ENCODE results near the gene HYI.

HYI gene

DNA sequence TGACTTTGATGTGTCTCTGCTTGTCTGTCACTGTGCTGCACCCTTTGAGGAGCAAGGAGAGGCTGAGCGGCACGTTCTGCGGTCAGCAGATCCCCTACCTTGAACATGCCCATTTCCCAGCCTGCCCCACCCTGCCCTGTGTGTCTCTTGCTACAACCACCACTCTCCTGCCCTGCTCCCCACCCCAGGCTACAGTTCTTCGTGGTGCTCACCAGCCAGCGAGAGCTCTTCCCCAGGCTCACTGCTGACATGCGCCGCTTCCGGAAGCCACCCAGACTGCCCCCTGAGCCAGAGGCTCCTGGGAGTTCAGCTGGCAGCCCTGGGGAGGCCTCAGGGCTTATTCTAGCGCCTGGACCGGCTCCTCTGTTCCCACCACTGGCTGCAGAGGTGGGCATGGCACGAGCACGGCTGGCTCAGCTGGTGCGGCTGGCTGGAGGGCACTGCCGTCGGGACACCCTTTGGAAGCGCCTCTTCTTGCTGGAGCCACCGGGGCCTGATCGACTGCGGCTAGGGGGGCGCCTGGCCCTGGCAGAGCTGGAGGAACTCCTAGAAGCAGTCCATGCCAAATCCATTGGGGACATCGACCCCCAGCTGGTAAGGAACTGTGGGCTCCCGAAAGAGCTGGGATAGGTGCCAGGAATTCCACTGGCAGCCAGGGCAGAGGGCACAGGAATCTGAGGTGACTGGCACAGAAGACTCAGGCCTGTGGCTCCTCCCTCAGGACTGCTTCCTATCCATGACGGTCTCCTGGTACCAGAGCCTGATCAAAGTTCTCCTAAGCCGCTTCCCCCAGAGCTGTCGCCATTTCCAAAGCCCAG, 5.6 kb downstream of the HYI start:
- no peak for DNase-seq (ENCODE audit: low read depth)
- H3K4me3 ChIP-seq (ENCODE audit: low read depth, low read length), result no peak overlapping the region
- TF ChIP-seq, protein P1, sequence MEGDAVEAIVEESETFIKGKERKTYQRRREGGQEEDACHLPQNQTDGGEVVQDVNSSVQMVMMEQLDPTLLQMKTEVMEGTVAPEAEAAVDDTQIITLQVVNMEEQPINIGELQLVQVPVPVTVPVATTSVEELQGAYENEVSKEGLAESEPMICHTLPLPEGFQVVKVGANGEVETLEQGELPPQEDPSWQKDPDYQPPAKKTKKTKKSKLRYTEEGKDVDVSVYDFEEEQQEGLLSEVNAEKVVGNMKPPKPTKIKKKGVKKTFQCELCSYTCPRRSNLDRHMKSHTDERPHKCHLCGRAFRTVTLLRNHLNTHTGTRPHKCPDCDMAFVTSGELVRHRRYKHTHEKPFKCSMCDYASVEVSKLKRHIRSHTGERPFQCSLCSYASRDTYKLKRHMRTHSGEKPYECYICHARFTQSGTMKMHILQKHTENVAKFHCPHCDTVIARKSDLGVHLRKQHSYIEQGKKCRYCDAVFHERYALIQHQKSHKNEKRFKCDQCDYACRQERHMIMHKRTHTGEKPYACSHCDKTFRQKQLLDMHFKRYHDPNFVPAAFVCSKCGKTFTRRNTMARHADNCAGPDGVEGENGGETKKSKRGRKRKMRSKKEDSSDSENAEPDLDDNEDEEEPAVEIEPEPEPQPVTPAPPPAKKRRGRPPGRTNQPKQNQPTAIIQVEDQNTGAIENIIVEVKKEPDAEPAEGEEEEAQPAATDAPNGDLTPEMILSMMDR (IDR thresholded peaks at IDR 0.05; ENCODE audit: control insufficient read depth, extremely low read depth, insufficient read depth), result no peak

DNA sequence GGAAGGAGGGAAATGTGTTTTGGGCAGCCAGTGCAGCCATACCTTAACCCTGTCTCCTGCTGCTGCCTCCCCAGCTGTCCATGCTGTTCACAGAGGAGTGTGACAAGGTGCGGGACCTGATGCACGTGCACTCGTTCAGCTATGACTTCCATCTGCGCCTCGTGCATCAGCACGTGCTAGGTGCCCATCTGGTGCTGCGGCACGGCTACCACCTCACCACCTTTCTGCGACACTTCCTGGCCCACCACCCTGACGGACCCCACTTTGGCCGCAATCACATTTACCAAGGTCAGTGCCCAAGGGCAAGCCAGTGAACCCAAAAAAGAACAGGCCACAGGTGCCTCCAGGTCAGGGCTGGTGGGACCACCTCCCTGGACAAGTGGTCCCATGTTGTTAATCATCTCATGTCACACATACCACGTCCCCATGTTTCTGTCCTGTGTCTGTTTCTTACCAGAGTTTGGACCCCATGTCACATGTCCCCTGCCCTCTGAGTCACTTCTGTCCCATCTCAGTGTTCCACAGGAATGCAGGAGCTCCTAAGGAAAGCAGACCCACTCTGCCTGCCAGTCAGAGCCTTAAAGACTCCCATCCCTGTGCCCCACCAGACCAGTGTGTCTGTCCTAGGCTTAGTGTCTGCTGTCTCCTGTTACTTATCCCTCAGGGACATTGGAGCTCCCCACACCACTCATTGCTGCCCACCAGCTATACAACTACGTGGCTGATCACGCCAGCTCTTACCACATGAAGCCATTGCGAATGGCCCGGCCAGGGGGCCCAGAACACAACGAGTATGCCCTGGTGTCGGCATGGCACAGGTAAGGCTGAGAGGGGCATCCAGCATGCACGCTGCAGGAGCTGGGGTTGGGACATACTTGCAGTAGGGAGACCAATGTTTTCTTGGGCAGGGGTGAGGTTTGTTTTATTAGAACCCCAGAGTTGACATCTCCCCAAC, 6.6 kb downstream of the HYI start:
- H3K4me3 ChIP-seq (ENCODE audit: low read depth, low read length), result no peak overlapping the region
- TF ChIP-seq, protein P1 (IDR thresholded peaks at IDR 0.05; ENCODE audit: control insufficient read depth, extremely low read depth, insufficient read depth), result no peak
- DNase-seq (ENCODE audit: low read depth), result no peak

DNA sequence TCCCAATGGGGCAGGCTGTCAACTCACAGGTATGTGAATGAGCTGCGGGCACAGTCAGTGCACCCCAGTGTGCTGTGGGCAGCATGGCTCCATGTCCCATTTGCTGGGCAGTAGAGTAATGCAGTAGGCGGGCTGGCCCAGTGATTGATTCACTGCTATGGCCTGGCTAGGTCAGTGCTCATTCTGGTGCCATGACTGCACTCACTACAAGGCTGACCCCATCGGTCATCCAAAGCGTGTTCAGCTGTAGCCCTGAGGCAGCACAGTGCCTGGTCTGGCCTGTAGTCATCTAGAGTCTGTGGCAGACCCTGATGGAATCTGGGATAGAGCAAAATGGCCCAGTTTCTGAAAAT, 7.4 kb downstream of the HYI start:
- H3K4me3 ChIP-seq (ENCODE audit: low read depth, low read length), result no peak overlapping the region
- no peak for DNase-seq (ENCODE audit: low read depth)
- TF ChIP-seq, protein P1 (IDR thresholded peaks at IDR 0.05; ENCODE audit: control insufficient read depth, extremely low read depth, insufficient read depth), result no peak

DNA sequence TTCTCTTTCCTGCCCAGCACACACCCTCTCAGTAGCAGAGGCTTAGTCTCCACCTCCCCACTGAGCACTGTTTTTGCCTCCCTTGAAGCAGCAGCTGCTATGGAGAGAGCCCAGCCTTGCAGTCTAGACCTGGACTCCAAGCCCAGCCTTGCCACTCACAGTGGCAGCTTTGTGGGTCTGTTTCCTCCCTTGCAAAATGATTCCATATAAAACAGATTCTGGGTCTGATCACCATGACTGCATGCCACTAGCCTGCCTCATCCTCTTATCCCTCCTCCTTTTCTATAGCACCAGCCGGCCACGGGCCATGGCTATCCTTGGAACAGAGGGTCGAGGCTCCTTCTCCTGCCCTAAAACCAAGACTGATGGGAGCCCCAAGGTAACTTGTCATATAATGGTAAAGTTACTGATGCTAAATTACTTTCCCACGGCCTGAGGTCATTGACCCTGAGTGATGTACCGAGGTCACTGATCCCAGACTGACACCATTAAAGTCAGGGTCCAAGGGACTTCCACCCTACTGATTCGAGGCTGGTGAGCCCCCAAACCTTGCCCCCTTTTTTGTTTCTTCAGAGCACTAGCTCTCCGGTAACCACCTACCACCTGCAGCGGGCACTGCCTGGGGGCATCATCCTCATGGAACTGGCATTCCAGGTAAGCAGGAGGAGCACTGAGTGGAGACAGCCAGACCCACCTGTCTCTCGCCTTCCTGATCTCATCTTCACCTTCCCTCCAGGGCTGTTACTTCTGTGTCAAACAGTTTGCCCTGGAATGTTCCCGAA, 7.9 kb downstream of the HYI start:
- TF ChIP-seq, protein P1 (IDR thresholded peaks at IDR 0.05; ENCODE audit: control insufficient read depth, extremely low read depth, insufficient read depth), result no peak
- no peak for DNase-seq (ENCODE audit: low read depth)
- H3K4me3 ChIP-seq (ENCODE audit: low read depth, low read length), result no peak overlapping the region

- TF ChIP-seq, protein P1 (IDR thresholded peaks at IDR 0.05; ENCODE audit: control insufficient read depth, extremely low read depth, insufficient read depth), result no peak
- no peak for DNase-seq (ENCODE audit: low read depth)
- no peak overlapping the region for H3K4me3 ChIP-seq (ENCODE audit: low read depth, low read length)
Observed at GRCh38 chr1:43444836-43445235, 8.9 kb downstream of the HYI start.

DNA sequence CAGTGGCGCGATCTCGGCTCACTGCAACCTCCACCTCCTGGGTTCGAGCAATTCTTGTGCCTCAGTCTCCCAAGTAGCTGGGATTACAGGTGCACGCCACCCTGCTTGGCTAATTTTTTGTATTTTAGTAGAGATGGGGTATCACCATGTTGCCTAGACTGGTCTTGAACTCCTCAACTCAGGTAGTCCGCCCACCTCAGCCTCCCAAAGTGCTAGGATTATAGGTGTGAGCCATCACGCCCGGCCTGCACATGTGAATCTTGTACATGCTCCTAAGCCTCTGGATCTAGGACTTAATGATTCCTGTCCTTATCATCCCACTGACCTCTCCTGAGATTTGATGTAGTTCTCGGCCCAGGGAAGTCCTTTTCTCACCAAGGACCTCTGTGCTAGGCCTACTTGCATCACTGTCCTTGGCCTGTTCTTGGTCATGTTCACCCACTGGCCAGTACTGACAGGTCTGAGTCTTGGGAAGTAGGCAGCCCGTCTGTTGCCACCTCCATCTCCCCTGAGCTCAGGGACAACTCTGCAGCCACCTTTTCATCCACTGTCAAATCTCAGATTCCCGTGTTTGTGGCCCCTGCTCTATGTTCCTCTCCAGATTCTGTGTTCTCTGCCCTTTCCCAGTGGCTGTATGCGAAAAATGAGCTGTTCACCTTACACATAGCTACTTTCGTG, 9.4 kb downstream of the HYI start:
- DNase-seq (ENCODE audit: low read depth), result no peak
- TF ChIP-seq, protein P1 (IDR thresholded peaks at IDR 0.05; ENCODE audit: control insufficient read depth, extremely low read depth, insufficient read depth), result no peak
- no peak overlapping the region for H3K4me3 ChIP-seq (ENCODE audit: low read depth, low read length)

Measured in LNCaP clone FGC (cell line).